ENCODE measurements around the gene ATP9B. TPM values are rescaled to one million over a fixed set of nuclear protein-coding genes. Genes with fewer than 3 reads are reported as not detected.

The ATP9B gene
- total RNA-seq, 1 experiment from 2014 or later: 44.4 TPM

DNA sequence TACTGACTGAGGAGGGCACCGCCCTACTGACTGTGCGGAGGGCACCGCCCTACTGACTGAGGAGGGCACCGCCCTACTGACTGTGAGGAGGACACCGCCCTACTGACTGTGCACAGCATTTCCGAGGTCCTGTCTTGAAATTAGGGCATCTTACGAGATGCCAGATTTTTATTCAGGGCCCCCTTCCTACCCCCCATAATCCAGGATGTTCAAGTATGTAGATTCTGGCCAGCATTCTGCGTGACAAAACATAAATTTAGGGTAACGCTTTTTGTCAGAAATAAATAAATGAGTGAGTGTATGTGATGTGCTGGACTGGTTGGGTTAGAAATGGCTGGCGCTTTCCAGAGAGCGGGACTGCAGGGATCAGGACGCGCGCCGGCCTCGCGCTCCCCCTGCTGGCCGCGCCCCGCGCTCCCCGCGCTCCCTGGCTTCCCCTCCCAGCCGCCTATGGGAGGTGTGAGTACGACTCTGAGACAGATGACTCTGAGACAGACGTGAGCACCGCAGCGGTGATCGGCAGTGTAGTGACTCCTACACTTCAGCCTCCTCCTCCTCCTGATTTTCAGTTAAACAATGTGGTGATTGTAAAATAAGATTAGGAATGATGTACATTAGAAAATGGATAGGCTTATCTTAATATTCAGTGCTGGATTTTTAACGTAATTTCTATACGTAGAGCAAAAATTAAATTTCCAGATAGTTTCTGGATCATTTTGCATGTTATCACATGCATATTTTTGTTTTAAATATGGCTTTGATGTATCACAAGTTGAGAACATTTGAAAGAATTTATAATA is 177.3 kb downstream of the ATP9B start:
- Histone ChIP-seq H3K27me3 (ENCODE audit: control insufficient read depth, insufficient read depth, low read length) (no peaks in the 10 kb centered on the region), H3K4me3 (ENCODE audit: low read depth in 2 of 2, low read length in 2 of 2) (peak overlapping the region; percentile 58 to 64), H3K27ac (ENCODE audit: low read length) (peak overlapping the region; percentile 96), H3K4me1 (ENCODE audit: control insufficient read depth, insufficient read depth, low read length) (peaks cover 16% of the 10 kb centered on the region), H3K9me3 (ENCODE audit: control insufficient read depth, insufficient read depth, low read depth, low read length) (no peaks in the 10 kb centered on the region), H3K36me3 (ENCODE audit: control insufficient read depth, insufficient read depth, low read length) (no peaks in the 10 kb centered on the region)
- in situ Hi-C loops (cut with HindIII; ENCODE audit: low pct_unique_long_range_greater_than_20kb, low sequenced_read_pairs): no loop called here
- BruUV-seq (replicated peaks): no TSS peak
- TF ChIP-seq SIN3A (IDR thresholded peaks at IDR 0.05; ENCODE audit: borderline replicate concordance, insufficient read depth, low read depth, low read length) (peak; percentile 64; the same call in 1 of the 2 replicates), TCF7L2 (IDR thresholded peaks at IDR 0.05; ENCODE audit: low read depth, low read length) (no peak), POLR2AphosphoS5 (IDR thresholded peaks at IDR 0.05; ENCODE audit: low read depth, low read length) (peak; percentile 90)
- TF ChIP-seq, protein P1, sequence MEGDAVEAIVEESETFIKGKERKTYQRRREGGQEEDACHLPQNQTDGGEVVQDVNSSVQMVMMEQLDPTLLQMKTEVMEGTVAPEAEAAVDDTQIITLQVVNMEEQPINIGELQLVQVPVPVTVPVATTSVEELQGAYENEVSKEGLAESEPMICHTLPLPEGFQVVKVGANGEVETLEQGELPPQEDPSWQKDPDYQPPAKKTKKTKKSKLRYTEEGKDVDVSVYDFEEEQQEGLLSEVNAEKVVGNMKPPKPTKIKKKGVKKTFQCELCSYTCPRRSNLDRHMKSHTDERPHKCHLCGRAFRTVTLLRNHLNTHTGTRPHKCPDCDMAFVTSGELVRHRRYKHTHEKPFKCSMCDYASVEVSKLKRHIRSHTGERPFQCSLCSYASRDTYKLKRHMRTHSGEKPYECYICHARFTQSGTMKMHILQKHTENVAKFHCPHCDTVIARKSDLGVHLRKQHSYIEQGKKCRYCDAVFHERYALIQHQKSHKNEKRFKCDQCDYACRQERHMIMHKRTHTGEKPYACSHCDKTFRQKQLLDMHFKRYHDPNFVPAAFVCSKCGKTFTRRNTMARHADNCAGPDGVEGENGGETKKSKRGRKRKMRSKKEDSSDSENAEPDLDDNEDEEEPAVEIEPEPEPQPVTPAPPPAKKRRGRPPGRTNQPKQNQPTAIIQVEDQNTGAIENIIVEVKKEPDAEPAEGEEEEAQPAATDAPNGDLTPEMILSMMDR (IDR thresholded peaks at IDR 0.05): peak; percentile 100
- TF ChIP-seq, protein P2, sequence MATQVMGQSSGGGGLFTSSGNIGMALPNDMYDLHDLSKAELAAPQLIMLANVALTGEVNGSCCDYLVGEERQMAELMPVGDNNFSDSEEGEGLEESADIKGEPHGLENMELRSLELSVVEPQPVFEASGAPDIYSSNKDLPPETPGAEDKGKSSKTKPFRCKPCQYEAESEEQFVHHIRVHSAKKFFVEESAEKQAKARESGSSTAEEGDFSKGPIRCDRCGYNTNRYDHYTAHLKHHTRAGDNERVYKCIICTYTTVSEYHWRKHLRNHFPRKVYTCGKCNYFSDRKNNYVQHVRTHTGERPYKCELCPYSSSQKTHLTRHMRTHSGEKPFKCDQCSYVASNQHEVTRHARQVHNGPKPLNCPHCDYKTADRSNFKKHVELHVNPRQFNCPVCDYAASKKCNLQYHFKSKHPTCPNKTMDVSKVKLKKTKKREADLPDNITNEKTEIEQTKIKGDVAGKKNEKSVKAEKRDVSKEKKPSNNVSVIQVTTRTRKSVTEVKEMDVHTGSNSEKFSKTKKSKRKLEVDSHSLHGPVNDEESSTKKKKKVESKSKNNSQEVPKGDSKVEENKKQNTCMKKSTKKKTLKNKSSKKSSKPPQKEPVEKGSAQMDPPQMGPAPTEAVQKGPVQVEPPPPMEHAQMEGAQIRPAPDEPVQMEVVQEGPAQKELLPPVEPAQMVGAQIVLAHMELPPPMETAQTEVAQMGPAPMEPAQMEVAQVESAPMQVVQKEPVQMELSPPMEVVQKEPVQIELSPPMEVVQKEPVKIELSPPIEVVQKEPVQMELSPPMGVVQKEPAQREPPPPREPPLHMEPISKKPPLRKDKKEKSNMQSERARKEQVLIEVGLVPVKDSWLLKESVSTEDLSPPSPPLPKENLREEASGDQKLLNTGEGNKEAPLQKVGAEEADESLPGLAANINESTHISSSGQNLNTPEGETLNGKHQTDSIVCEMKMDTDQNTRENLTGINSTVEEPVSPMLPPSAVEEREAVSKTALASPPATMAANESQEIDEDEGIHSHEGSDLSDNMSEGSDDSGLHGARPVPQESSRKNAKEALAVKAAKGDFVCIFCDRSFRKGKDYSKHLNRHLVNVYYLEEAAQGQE (IDR thresholded peaks at IDR 0.05; ENCODE audit: insufficient read depth in 1 of 2, low read depth in 2 of 2, low read length in 1 of 2): no peak
- peak; percentile 99 for ATAC-seq
- intact Hi-C loops (cut with micrococcal nuclease; ENCODE audit: unreplicated experiment): loop anchor here (5.0 kb wide), 3 partner anchors 174 to 369 kb away; no protein-coding TSS in a partner anchor
- ChIA-PET POLR2A (no interaction called here), CTCF (no interaction called here)
- DNase-seq (ENCODE audit: low read depth, low spot score): peak; percentile 95

DNA sequence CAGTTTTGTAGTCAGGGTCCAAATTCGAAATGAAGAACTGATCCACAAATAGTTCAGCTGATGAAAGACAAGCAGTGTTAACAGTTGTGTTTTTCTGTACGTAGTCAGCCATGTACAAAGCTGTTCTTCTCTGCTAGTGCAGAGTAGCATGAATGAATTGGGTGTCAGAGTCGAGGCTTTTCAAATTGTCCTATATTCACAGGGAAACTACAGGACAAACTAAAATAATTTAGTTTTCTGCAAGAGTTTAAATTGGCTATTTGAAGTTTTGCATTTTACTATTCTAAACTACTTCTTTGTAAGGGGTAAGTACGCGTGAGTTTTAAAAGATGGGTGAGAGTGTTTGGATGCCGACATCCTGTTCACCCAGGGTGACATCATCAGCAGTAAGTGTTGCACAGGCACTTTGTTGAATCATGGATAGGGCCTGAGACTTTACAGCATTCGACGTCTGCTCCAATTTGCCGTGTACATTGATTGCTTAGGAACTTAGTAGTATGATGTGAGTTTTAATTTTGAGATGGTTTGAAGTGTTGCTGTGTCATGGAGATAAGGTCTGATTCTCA is 179.4 kb downstream of the ATP9B start:
- BruUV-seq (replicated peaks): no TSS peak
- TF ChIP-seq, protein P2 (IDR thresholded peaks at IDR 0.05; ENCODE audit: insufficient read depth in 1 of 2, low read depth in 2 of 2, low read length in 1 of 2): no peak
- TF ChIP-seq, protein P1 (IDR thresholded peaks at IDR 0.05): no peak
- TF ChIP-seq POLR2AphosphoS5 (IDR thresholded peaks at IDR 0.05; ENCODE audit: low read depth, low read length) (no peak), TCF7L2 (IDR thresholded peaks at IDR 0.05; ENCODE audit: low read depth, low read length) (no peak)
- Histone ChIP-seq H3K9me3 (ENCODE audit: control insufficient read depth, insufficient read depth, low read depth, low read length) (no peaks in the 10 kb centered on the region), H3K27me3 (ENCODE audit: control insufficient read depth, insufficient read depth, low read length) (no peaks in the 10 kb centered on the region), H3K27ac (ENCODE audit: low read length) (no peak overlapping the region), H3K36me3 (ENCODE audit: control insufficient read depth, insufficient read depth, low read length) (no peaks in the 10 kb centered on the region), H3K4me3 (ENCODE audit: low read depth in 2 of 2, low read length in 2 of 2) (no peak overlapping the region), H3K4me1 (ENCODE audit: control insufficient read depth, insufficient read depth, low read length) (peaks cover 16% of the 10 kb centered on the region)
- in situ Hi-C loops (cut with HindIII; ENCODE audit: low pct_unique_long_range_greater_than_20kb, low sequenced_read_pairs) (no loop called here), intact Hi-C loops (cut with micrococcal nuclease; ENCODE audit: unreplicated experiment) (loop anchor here (5.0 kb wide), 3 partner anchors 176 to 371 kb away; no protein-coding TSS in a partner anchor)
- POLR2A ChIA-PET: interaction anchor here (0.6 kb wide), 1 partner anchor 1403 kb away, joined by 5 read pairs; no protein-coding TSS in a partner anchor
- ATAC-seq: no peak
- DNase-seq (ENCODE audit: low read depth, low spot score): peak; percentile 2
- CTCF ChIA-PET: interaction anchor here (0.6 kb wide), 1 partner anchor 292 kb away, joined by 6 read pairs; no protein-coding TSS in a partner anchor

Measured in Panc1 (cell line).